ENCODE data around the gene ZNF865. TPM values are rescaled to one million over a fixed set of nuclear protein-coding genes. Genes with fewer than 3 reads are reported as not detected.

ZNF865 gene
- polyA plus RNA-seq, 1 donor (not counting 4 experiments of a cell fraction or from before 2014, with no cell fraction given): 1.1 TPM

DNA sequence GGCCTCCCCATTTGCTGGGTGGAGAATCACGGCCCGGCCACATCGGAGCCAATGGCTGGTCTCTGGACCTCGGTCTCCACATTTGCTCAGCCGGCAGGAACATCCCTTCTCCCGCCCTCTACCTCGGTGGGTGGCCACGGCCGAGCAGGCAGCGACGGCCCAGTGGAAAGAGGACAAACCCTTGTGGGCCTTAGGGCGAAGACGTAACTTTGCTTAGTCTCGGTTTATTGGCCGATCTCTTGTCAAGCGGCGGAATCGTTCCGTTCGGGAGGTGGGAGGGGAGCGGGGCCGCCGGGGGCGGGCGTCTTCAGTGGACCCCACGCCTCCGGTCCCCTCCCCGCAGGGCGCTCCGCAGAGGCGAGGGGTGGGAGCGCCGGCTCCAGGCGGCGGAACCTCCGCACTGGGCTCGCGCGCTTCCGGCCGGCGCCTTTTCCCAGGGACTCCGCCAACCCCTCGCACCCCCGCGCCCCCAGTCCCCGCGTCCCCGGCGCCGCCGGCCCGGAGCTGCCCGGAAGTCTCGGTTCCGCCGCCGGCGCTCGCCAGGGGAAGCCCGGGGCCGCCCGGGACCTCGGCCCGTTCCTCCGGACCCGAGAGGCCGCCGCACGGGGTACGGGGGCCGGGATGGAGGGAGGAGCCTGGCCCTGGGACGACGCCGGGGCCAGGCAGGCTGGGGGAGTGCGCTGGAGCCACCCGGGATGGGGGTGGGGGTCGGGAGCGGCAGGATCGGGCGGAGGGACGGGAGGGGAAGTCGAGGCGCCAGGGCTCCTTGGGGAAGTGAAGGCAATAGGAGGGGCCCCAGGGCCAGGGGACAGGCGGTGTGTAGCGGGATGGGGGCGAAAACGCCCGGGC, 35.4 kb downstream of the ZNF865 start, which contains the start of gene ZNF580:
Gene ZNF580 (plus strand): TSS at position 426 of the 849 bp plus-strand sequence. CDS start 1,507 bp downstream, outside the sequence.
- TF ChIP-seq, protein P1, sequence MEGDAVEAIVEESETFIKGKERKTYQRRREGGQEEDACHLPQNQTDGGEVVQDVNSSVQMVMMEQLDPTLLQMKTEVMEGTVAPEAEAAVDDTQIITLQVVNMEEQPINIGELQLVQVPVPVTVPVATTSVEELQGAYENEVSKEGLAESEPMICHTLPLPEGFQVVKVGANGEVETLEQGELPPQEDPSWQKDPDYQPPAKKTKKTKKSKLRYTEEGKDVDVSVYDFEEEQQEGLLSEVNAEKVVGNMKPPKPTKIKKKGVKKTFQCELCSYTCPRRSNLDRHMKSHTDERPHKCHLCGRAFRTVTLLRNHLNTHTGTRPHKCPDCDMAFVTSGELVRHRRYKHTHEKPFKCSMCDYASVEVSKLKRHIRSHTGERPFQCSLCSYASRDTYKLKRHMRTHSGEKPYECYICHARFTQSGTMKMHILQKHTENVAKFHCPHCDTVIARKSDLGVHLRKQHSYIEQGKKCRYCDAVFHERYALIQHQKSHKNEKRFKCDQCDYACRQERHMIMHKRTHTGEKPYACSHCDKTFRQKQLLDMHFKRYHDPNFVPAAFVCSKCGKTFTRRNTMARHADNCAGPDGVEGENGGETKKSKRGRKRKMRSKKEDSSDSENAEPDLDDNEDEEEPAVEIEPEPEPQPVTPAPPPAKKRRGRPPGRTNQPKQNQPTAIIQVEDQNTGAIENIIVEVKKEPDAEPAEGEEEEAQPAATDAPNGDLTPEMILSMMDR (optimal IDR thresholded peaks at IDR 0.05 in 1 of 3, IDR thresholded peaks at IDR 0.05 in 1 of 3, conservative IDR thresholded peaks at IDR 0.05 in 1 of 3; ENCODE audit: extremely low read depth in 1 of 3, insufficient read depth in 2 of 3, low read length in 3 of 3): no peak
- TF ChIP-seq EZH2 (IDR thresholded peaks at IDR 0.05; ENCODE audit: low read length): no peak
- no peaks in the 10 kb centered on the region for H3K27me3 ChIP-seq (ENCODE audit: control insufficient read depth, extremely low read depth, insufficient read depth, low read length)
- no peak for DNase-seq (ENCODE audit: low read depth, low spot score)
- H3K4me1 ChIP-seq (ENCODE audit: control insufficient read depth, extremely low read depth, insufficient read depth, low read length): peaks cover 39% of the 10 kb centered on the region
- FAIRE-seq: no peak
- peaks cover 57% of the 10 kb centered on the region for H3K79me2 ChIP-seq (ENCODE audit: control insufficient read depth, insufficient read depth, low read length)
- H3K9ac ChIP-seq (ENCODE audit: control insufficient read depth, extremely low read depth, insufficient read depth, low read length): peak within 1 kb of the TSS; percentile 88
- no peaks in the 10 kb centered on the region for H4K20me1 ChIP-seq (ENCODE audit: control insufficient read depth, extremely low read depth, insufficient read depth, low read length)
- no peaks in the 10 kb centered on the region for H3K9me3 ChIP-seq (ENCODE audit: control insufficient read depth, low read depth, low read length)
- peaks cover 2% of the 10 kb centered on the region for H3K9me1 ChIP-seq (ENCODE audit: control insufficient read depth, extremely low read depth, insufficient read depth, low read length)
- peak within 1 kb of the TSS; percentile 69 for H2AFZ ChIP-seq (ENCODE audit: control insufficient read depth, low read length)
- dilution Hi-C loops (cut with MboI; ENCODE audit: extremely low pct_ligation_motif_present, low sequenced_read_pairs): no loop called here
- peak within 1 kb of the TSS; percentile 74 to 92 (median 84) for H3K4me3 ChIP-seq (ENCODE audit: control insufficient read depth in 2 of 3, extremely low read depth in 1 of 3, insufficient read depth in 2 of 3, low read depth in 1 of 3, low read length in 3 of 3)
- peaks cover 7 to 16% of the 10 kb centered on the region in 2 experiments for H3K36me3 ChIP-seq (ENCODE audit: control insufficient read depth in 2 of 2, extremely low read depth in 1 of 2, insufficient read depth in 2 of 2, low read length in 2 of 2)
- H3K4me2 ChIP-seq (ENCODE audit: control insufficient read depth, extremely low read depth, insufficient read depth, low read depth, low read length): peak within 1 kb of the TSS; percentile 90
- H3K27ac ChIP-seq (ENCODE audit: control insufficient read depth, insufficient read depth, low read length): peak within 1 kb of the TSS; percentile 67

DNA sequence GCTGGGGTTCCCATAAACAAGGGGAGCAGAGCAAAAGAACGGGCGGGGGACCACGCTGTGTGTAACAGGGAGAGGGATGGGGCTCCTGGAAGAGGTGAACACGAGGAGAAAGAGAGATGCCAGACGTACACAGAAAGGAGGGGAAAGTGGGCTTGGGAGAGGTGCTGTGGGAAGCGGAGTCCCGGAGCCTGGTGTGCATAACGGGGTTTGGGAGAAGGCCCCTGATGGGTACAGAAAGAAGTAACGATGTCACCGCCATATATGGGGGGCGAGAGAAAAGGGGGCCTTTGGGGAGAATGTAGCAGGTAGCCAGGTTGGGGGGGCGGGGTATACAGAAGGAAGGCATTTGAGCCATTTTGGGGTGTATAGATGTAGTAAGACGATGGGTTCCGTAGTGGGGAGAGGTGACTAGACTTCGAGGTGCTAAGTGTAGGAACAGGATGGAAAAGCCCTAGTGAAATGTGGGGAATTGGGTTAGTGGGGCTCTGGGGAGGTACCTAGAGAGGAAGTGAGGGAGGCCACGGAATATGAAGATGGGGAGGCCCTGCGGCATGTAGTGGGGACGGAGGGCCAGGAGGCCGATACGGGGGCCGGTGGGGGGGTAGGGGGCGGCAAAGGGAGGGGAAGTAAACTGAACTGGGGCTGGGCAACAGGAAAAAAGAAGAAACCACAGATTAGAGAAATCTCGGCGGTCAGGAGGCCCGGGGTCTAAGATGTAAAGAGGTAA, 36.1 kb downstream of the ZNF865 start:
- H3K4me1 ChIP-seq (ENCODE audit: control insufficient read depth, extremely low read depth, insufficient read depth, low read length): peaks cover 32% of the 10 kb centered on the region
- no peaks in the 10 kb centered on the region for H3K9me1 ChIP-seq (ENCODE audit: control insufficient read depth, extremely low read depth, insufficient read depth, low read length)
- H3K27me3 ChIP-seq (ENCODE audit: control insufficient read depth, extremely low read depth, insufficient read depth, low read length): no peaks in the 10 kb centered on the region
- TF ChIP-seq, protein P1 (optimal IDR thresholded peaks at IDR 0.05 in 1 of 3, IDR thresholded peaks at IDR 0.05 in 1 of 3, conservative IDR thresholded peaks at IDR 0.05 in 1 of 3; ENCODE audit: extremely low read depth in 1 of 3, insufficient read depth in 2 of 3, low read length in 3 of 3): no peak
- no peak for TF ChIP-seq EZH2 (IDR thresholded peaks at IDR 0.05; ENCODE audit: low read length)
- no peaks in the 10 kb centered on the region for H3K9me3 ChIP-seq (ENCODE audit: control insufficient read depth, low read depth, low read length)
- H3K9ac ChIP-seq (ENCODE audit: control insufficient read depth, extremely low read depth, insufficient read depth, low read length): peak overlapping the region; percentile 88
- peak overlapping the region; percentile 74 to 92 (median 90) for H3K4me3 ChIP-seq (ENCODE audit: control insufficient read depth in 2 of 3, extremely low read depth in 1 of 3, insufficient read depth in 2 of 3, low read depth in 1 of 3, low read length in 3 of 3)
- peak overlapping the region; percentile 67 for H3K27ac ChIP-seq (ENCODE audit: control insufficient read depth, insufficient read depth, low read length)
- no peaks in the 10 kb centered on the region for H4K20me1 ChIP-seq (ENCODE audit: control insufficient read depth, extremely low read depth, insufficient read depth, low read length)
- peaks cover 51% of the 10 kb centered on the region for H3K79me2 ChIP-seq (ENCODE audit: control insufficient read depth, insufficient read depth, low read length)
- no peak overlapping the region for H2AFZ ChIP-seq (ENCODE audit: control insufficient read depth, low read length)
- FAIRE-seq (no peak), DNase-seq (ENCODE audit: low read depth, low spot score) (no peak)
- peaks cover 7 to 16% of the 10 kb centered on the region in 2 experiments for H3K36me3 ChIP-seq (ENCODE audit: control insufficient read depth in 2 of 2, extremely low read depth in 1 of 2, insufficient read depth in 2 of 2, low read length in 2 of 2)
- dilution Hi-C loops (cut with MboI; ENCODE audit: extremely low pct_ligation_motif_present, low sequenced_read_pairs): no loop called here
- peak overlapping the region; percentile 90 for H3K4me2 ChIP-seq (ENCODE audit: control insufficient read depth, extremely low read depth, insufficient read depth, low read depth, low read length)
